ENCODE measurements around the gene NAIF1.
"Not testable (repeated sequence)": the region's sequence is repeated elsewhere in the genome, so short reads cannot be mapped to it uniquely, and the experiment has no call there.

NAIF1 gene

DNA sequence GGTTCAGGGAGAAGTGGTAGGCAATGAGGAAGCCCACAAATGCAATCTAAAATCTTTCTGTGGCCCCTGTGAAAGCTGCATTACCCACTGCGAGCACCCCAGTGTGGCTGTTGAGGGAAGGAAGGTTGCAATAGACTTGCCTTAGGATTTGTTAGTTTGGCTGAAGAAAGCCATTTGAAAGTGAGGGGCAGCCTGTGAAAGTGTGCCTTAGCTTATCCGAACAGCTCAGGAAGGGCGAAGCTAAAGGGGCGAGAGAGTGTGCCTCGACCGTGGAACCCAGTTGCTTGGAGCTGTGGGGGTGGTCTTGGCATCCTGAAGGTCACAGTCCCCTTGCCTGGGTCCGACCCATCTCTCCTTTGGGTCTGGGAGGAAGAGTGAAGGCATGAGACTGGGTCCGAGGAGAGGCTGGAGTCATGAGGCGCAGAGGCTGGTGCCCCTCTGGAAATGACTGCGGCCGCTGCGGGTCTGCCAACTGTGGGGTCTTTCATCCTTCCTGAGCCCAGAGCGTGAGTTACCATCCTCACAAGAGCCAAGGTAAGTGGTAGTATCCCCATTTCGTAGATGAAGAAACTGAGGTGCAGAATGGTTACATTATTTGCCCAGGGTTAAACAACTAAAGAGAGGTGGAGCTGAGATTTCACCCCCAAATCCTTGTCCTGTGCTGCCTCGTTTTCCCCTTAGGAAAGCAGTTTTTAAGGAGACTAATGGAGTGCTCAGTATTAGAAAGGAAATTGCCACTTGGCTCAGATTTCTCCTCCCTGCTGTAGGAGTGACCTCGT is 25.3 kb upstream of the NAIF1 start:
- no peak for DNase-seq
- intact Hi-C loops (cut with DNase I) = no loop called here

GRCh38 chr9:128091571-128091970 is 24.5 kb upstream of the NAIF1 start:
- DNase-seq = peak in 26 of 42 donors; percentile 39 to 79 (median 63)
- intact Hi-C loops (cut with DNase I) = no loop called here

DNA sequence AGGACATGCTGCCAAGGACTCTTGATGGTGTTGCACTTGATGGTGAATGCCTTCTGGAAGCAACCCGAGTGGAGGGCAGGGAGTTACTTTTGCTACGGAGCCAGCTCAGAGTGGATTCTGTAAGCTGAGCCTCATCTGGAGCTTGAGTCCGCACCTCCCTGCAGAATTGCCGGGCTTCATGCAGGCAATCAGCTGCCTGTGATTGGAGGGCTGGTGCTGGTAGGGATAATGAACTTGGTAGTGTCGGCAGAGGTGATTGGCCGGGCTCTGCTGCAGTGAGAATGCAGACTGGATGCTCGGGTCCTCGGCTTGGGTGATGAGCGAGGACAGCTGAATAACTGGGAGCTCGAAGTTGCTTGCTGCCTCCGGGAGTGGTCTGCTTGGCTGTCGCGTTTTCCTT is 24.0 kb upstream of the NAIF1 start:
- intact Hi-C loops (cut with DNase I) = no loop called here
- peak; percentile 78 to 98 (median 91) for DNase-seq

DNA sequence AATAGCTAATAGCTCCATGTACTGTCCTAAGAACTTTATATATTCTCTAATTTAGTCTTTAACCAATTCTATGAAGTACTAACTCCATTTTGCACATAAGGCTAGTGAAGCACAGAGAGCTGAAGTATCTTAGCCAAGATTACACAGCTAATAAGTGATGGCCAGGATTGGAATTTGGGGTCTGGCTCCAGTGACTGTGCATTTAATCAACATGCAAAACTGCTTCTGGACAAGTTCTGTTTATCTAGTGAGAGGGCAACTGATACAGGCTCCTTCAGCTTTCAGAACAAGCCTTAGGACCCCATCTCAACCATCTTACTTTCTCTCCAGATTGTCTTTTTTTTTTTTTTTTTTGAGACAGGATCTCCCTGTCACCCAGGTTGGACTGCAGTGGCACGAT is 22.2 kb upstream of the NAIF1 start:
- intact Hi-C loops (cut with DNase I) = no loop called here
- no peak for DNase-seq

DNA sequence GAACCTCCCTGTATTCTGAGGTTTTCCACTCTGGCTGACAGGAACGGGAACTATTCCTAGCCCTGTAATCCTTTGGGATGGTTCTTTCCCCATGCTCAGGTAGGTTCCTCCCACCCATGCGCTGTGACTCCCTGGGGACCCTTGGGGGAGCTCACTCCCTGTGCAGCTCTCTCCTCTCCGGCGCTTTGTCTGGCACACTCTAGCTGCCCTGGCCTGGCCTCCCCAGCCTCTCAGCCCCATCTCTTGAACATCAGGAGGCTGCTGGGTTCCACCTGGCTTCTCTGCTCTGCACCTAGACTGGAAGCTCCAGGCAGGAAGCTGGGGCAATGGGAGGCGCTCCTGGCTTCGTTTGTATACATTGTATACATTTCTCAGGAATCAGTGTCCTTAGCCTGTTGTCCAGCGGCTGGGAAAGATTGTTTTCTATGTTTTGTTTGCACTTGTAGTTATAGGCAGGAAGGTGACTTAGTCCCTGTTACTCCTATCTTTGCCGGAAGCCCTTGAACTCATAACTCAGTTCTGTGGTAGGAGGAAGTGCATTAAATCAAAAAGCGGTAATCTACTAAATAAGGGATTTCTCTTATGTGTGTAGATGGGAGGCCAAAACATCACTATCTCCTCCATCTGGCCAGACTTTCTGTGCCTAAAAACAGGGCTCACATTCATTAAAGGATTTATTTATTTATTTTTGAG is 21.3 kb upstream of the NAIF1 start:
- intact Hi-C loops (cut with DNase I) = no loop called here
- DNase-seq = no peak

DNA sequence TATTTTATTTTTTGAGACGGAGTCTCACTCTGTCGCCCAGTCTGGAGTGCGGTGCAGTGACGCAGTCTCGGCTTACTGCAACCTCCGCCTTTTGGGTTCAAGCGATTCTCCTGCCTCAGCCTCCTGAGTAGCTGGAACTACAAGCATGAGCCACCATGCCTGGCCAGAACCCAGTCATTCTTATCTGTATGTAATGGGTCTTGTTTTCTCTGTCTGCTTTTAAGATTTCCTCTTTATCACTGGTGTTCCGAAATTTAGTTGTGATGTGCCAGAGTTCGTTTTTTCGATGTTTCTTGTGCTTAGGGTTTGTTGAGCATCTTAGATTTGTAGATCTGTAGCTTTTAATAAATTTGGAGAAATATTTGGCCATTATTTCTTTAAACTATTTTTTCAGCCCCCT is 20.1 kb upstream of the NAIF1 start:
- intact Hi-C loops (cut with DNase I) = no loop called here
- DNase-seq = peak in 1 of 42 donors; percentile 18

DNA sequence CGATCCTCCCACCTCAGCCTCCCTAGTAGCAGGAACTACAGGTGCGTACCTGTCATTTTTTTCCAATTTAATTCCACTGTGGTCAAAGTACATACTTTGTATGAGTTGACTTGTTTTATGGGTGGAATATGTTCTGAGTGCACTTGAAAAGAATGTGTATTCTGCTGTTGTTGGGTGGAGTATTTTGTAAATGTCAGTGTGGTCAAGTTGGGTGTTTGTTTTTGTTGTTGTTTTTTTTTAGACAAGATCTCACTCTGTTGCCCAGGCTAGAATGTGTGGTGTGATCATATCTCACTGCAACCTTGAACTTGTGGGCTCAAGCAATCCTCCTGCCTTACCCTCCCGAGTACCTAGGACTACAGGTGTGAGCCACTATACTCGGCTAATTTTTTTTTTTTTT is 18.8 kb upstream of the NAIF1 start:
- no peak for DNase-seq
- intact Hi-C loops (cut with DNase I) = no loop called here

- intact Hi-C loops (cut with DNase I) = no loop called here
Measured at GRCh38 chr9:128084746-128085145, 17.6 kb upstream of the NAIF1 start.

DNA sequence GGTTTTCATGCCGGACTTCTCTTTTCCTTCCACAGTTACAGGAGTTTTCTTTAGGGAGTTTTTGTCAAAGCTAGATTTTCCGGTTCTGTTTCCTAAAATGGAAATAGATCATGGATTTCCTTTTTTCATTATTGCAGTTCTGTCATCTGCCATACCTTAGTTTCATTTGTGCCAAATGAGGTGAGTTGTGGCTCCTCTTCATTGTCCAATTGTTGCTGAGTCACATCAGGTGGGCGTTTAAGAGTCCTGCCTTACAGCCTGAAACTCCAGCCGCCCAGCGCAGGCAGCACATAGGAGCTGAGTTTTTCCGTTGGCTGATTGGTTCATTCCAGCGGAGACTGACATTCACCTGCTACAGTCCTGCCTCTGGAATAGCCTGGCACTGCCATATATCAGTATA is 15.0 kb upstream of the NAIF1 start:
- intact Hi-C loops (cut with DNase I) = no loop called here
- peak in 1 of 42 donors; percentile 26 for DNase-seq

More at GRCh38 chr9:128084746-128085145, 17.6 kb upstream of the NAIF1 start:
- peak in 1 of 42 donors; percentile 19 for DNase-seq

DNA sequence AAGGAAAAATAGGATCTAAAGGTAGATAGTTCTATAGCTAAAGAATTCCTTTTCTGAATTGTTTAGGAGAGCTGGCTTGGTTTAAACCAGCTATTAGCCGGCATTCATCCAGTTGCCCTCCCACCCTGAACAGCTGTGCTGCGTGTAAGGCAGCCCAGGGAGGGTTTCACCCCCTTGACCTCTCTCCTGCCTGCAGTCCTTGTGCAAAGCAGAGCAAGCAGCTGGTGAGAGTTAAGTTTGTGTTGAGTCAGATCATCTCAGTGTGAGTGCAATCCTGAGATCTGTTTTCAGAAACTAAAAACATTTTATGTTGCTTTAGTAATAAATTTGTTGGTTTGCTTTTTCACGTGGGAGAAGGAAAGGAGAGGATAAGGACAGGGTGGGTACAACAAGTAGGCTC is 13.9 kb upstream of the NAIF1 start:
- DNase-seq = no peak
- intact Hi-C loops (cut with DNase I) = no loop called here

- DNase-seq = no peak
- intact Hi-C loops (cut with DNase I) = no loop called here
Measured at GRCh38 chr9:128080206-128080605, 13.1 kb upstream of the NAIF1 start.

DNA sequence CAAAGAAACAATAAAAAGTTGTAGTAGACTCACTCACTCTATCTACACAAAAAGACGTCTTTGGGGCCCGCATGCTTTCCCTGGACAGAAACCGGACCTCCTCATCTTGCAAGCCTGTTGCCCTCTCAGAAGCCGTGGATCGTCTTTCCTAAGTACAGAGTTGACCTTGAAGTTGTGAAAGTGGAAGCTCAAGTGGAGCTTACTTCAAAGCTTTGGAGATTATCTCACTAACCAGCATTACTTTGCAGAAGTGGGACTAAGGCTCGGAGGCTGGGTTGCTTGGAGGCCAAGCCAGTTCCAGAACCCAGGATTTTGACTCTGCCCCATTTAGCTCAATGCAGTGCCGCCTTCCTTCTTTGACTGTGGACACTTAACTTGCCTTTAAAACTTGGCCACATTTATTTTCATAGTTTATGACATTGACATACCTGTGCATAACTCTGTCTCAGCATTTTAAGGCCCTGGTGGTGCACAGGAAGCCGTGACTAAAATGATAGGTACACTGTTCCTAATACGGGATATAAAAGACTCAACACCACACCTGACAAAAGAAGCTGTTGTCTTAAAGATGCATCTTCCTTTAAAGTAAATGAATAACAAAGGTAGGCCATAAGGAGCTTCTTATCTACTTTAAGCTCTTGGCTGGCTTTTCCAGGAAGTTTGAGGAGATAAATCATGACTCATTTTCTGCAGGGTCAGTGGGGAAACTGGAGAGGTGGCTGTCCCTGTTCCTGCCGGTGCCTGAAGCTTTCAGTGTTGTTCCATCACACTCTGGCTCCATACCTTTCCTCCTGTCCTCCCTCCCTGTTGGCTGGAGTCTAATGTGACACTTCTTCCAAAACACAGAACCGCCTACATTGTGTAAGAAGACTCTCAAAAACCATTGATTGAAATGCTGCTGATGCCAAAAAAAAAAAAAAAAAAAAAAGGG is 11.6 kb upstream of the NAIF1 start:
- intact Hi-C loops (cut with DNase I) = no loop called here
- DNase-seq = no peak

DNA sequence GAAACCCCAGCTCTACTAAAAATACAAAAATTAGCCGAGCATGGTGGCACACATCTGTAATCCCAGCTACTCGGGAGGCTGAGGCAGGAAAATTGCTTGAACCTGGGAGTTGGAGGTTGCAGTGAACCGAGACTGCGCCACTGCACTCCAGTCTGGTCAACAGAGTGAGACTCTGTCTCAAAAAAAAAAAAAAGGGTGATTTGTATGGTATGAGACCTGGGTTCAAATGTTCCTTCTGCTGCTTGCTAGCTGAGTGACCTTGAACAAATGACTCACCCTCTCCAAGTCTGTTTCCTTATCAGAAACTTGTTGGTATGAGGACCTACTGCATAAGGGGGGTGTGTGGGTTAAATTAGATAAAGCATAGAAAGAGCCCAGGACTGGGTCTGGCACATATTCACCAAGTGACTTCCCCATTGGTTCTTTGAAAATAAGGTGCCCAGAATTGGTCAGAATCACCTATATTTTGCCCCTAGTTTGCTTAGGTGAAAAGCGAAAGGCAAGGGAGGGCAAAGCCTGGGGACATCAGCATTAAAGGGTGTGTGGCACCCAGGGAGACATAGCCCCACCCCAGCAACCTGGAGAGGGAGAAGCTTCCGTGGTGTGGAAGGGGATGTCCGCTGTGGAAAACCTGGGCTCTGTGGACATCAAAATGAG is 10.9 kb upstream of the NAIF1 start:
- intact Hi-C loops (cut with DNase I) = no loop called here
- DNase-seq = no peak

DNA sequence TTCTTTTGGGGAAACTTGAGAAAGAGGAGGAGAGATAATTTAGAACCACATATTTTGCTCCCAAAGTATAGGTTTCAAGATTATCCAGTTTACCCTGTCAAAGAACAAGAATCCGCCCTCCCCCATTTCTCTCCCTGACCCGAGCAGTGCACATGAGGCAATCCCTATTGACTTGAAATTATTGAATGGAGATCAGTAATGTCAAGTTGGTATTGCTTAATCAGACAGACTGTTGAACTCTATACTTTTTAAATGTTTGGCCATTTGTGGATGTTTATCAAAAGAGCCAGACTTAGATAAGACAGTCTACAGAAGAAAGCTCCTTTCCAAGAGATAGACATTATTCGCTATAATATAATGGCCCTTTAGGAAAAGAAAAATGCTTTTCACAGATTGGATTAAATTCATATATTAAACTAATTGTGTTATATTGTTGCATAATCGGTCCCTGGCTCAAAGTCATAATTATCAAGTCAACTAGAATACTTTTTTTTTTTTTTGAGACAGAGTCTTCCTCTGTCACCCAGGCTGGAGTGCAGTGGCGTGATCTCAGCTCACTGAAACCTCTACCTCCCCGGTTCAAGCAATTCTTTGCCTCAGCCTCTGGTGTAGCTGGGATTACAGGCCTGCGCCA is 6.2 kb upstream of the NAIF1 start:
- no peak for DNase-seq
- intact Hi-C loops (cut with DNase I) = no loop called here

- intact Hi-C loops (cut with DNase I) = no loop called here
- peak in 37 of 42 donors; percentile 34 to 84 (median 60) for DNase-seq
Measured at GRCh38 chr9:128072144-128073021, 5.3 kb upstream of the NAIF1 start.

DNA sequence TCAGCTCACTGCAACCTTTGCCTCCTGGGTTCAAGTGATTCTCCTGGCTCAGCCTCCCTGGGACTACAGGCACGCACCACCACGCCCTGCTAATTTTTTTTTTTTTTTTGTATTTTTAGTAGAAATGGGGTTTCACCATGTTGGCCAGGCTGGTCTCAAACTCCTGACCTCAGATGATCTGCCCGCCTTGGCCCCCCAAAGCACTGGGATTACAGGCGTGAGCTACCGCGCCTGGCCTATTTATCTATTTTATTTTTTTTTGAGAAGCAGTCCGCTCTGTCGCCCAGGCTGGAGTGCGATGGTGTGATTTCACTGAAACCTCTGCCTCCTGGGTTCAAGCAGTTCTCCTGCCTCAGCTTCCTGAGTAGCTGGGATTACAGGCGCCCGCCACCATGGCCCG is 4.4 kb upstream of the NAIF1 start:
- DNase-seq; intact Hi-C loops (cut with DNase I): not testable (repeated sequence)

DNA sequence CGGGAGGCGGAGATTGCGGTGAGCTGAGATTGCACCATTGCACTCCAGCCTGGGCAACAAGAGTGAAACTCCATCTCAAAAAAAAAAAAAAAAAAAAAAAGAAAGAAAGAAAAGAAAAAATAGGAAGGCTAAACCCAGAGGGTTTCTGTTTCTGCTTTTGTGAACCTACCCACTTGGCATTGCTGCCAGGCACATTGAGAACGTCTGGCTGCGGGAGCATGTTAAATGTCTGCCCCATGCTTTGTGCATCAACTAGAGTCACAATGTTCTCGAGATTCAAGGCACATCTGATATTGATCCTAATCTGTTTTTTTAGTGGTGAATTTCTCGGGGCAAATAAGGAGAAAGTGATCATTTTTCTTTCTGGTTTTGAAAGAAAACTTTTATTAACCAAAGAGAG is 3.8 kb upstream of the NAIF1 start:
- intact Hi-C loops (cut with DNase I) = no loop called here
- peak in 11 of 42 donors; percentile 17 to 69 (median 35) for DNase-seq

Data from head of caudate nucleus (tissue), 42 donors.